OCI-LY7 (cell line): ENCODE data around the gene PAK6. TPM values are rescaled to one million over a fixed set of nuclear protein-coding genes. Genes with fewer than 3 reads are reported as not detected.

Source experiments
- BruUV-seq: library from RNA; stranded (reverse); fragments of 400-500 nt; replicated peaks from 2 replicates; lab custom pipeline; 2021; lab: Mats Ljungman, UMichigan
- CTCF ChIA-PET: fragments of 300-600 bp; sonication (Branson Sonifier 250); formaldehyde crosslinking; loops from one replicate; lab custom pipeline; 2022; ENCODE audit warnings: antibody characterized with exemption; ENCODE audit not compliant: unreplicated experiment; lab: Charles Lee
- POLR2A ChIA-PET: fragments of 300-600 bp; sonication (Branson Sonifier 250); formaldehyde crosslinking; loops from one replicate; lab custom pipeline; 2022; ENCODE audit warnings: antibody characterized with exemption; lab: Charles Lee
- DNase-seq: peaks from one replicate; pipeline ENCODE4 v3.0.0-alpha.2; 2015; ENCODE audit warnings: low spot score
- H2AFZ ChIP-seq: fragments of 200-600 bp; sonication (generic), shearing (Covaris generic); 2 replicates; pipeline ENCODE4 v1.6.1; 2014; ENCODE audit warnings: mild to moderate bottlenecking, antibody characterized with exemption, low read length, moderate library complexity
- H3K27ac ChIP-seq: fragments of 200-600 bp; sonication (generic); 2 replicates; pipeline ENCODE4 v1.5.1; 2014; ENCODE audit warnings: mixed run types, low read depth, mild to moderate bottlenecking, moderate library complexity, low read length, inconsistent platforms; ENCODE audit not compliant: poor library complexity, severe bottlenecking
- H3K36me3 ChIP-seq: fragments of 200-600 bp; sonication (generic); 2 replicates; pipeline ENCODE4 v1.6.1; 2014; ENCODE audit warnings: mild to moderate bottlenecking, antibody characterized with exemption, low read length, moderate library complexity, mixed read lengths; ENCODE audit not compliant: insufficient read depth
- H3K4me1 ChIP-seq: fragments of 200-600 bp; sonication (generic); 2 replicates; pipeline ENCODE4 v1.5.1; 2014; ENCODE audit warnings: mild to moderate bottlenecking, low read length; ENCODE audit not compliant: insufficient read depth, poor library complexity, severe bottlenecking
- H3K4me2 ChIP-seq: fragments of 200-600 bp; sonication (generic); 2 replicates; pipeline ENCODE4 v1.6.1; 2014; ENCODE audit warnings: mild to moderate bottlenecking, low read length
- H3K4me3 ChIP-seq: fragments of 200-600 bp; sonication (generic); 2 replicates; pipeline ENCODE4 v1.5.1; 2014; ENCODE audit warnings: mild to moderate bottlenecking, low read depth, low read length; ENCODE audit not compliant: poor library complexity, severe bottlenecking
- H3K79me2 ChIP-seq: fragments of 200-600 bp; sonication (generic); 2 replicates; pipeline ENCODE4 v1.6.1; 2016; ENCODE audit warnings: low read depth, mild to moderate bottlenecking, low read length, moderate library complexity, mixed read lengths; ENCODE audit not compliant: insufficient read depth
- H3K9me2 ChIP-seq: fragments of 200-600 bp; sonication (generic); 2 replicates; pipeline ENCODE4 v1.6.1; 2016; ENCODE audit warnings: mild to moderate bottlenecking, low read length, mixed read lengths; ENCODE audit not compliant: insufficient read depth
- H3K9me3 ChIP-seq: fragments of 200-600 bp; sonication (generic); 2 replicates; pipeline ENCODE4 v1.6.1; 2014; ENCODE audit warnings: mild to moderate bottlenecking, mixed run types, low read length, mixed read lengths
- H4K20me1 ChIP-seq: fragments of 200-600 bp; sonication (generic); 2 replicates; pipeline ENCODE4 v1.6.1; 2014; ENCODE audit warnings: mild to moderate bottlenecking, antibody characterized with exemption, low read length, moderate library complexity, mixed read lengths; ENCODE audit not compliant: insufficient read depth
- EZH2phosphoT487 ChIP-seq: fragments of 200-600 bp; sonication (generic); IDR thresholded peaks from 2 replicates; pipeline ENCODE4 v1.6.1; 2018; ENCODE audit warnings: low read depth, borderline replicate concordance, mild to moderate bottlenecking, mixed run types, antibody characterized with exemption, low read length, moderate library complexity, mixed read lengths
- intact Hi-C: fragments of 100-400 bp; cut with micrococcal nuclease; formaldehyde crosslinking; loops from one replicate; pipeline ENCODE4 v1.10.0; 2022; ENCODE audit not compliant: unreplicated experiment
- total RNA-seq, 2 experiments: library from RNA; depleted of rRNA in 1 of 2; stranded (reverse); fragments of >200 nt in 1 of 2; shearing (Covaris generic) in 1 of 2; gene quantifications; 2 replicates each; pipeline ENCODE4 v1.2.3, GENCODE V29; 2014 to 2022
- TF ChIP-seq, protein P1 (sequence below): fragments of 200-600 bp; sonication (generic); conservative IDR thresholded peaks from 2 replicates; pipeline ENCODE4 v1.5.1; 2014; ENCODE audit warnings: mild to moderate bottlenecking, antibody characterized with exemption, low read length, moderate library complexity, mixed read lengths

PAK6 gene
- total RNA-seq, 2 experiments from 2014 or later: 0.03 TPM; not detected in 1

DNA sequence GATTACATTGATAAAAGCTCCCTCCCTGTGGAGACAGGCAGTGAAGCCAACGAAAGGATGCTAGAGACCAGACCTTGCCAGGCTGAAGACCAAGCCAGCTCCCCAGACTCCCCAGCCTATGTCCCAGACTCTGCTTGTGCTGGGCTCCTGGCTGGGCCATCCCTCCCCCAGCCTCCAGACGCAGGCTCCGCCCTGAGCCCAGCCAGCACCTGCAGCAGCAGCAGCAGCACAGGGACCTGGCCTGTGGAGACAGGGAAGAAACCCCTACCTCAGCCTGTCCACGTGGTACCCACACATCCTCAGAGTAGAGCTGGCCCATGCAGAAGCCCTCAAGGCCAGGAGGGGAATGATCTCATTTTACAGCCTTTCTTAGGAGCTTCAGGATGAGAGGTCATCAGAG, 30.7 kb downstream of the PAK6 start:
- DNase-seq: no peak
- Histone ChIP-seq H3K79me2 (no peaks in the 10 kb centered on the region), H3K4me3 (no peak overlapping the region), H2AFZ (no peak overlapping the region), H3K36me3 (no peaks in the 10 kb centered on the region; the same call in 1 of the 2 replicates), H3K4me2 (no peak overlapping the region), H4K20me1 (no peaks in the 10 kb centered on the region), H3K9me2 (no peaks in the 10 kb centered on the region), H3K9me3 (no peaks in the 10 kb centered on the region), H3K27ac (no peak overlapping the region), H3K4me1 (no peaks in the 10 kb centered on the region)
- ChIA-PET CTCF (interaction anchor here (0.7 kb wide), 1 partner anchor 39 kb away, joined by 3 read pairs; no protein-coding TSS in a partner anchor), POLR2A (interaction anchor here (0.8 to 0.9 kb wide), 2 partner anchors 27 to 40 kb away, joined by 3 read pairs; no protein-coding TSS in a partner anchor)
- TF ChIP-seq EZH2phosphoT487: no peak
- TF ChIP-seq, protein P1, sequence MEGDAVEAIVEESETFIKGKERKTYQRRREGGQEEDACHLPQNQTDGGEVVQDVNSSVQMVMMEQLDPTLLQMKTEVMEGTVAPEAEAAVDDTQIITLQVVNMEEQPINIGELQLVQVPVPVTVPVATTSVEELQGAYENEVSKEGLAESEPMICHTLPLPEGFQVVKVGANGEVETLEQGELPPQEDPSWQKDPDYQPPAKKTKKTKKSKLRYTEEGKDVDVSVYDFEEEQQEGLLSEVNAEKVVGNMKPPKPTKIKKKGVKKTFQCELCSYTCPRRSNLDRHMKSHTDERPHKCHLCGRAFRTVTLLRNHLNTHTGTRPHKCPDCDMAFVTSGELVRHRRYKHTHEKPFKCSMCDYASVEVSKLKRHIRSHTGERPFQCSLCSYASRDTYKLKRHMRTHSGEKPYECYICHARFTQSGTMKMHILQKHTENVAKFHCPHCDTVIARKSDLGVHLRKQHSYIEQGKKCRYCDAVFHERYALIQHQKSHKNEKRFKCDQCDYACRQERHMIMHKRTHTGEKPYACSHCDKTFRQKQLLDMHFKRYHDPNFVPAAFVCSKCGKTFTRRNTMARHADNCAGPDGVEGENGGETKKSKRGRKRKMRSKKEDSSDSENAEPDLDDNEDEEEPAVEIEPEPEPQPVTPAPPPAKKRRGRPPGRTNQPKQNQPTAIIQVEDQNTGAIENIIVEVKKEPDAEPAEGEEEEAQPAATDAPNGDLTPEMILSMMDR: no peak
- intact Hi-C loops: loop anchor here (5.0 kb wide), 3 partner anchors 162 to 482 kb away; partner anchors contain the start of gene BMF
- BruUV-seq: no TSS peak

DNA sequence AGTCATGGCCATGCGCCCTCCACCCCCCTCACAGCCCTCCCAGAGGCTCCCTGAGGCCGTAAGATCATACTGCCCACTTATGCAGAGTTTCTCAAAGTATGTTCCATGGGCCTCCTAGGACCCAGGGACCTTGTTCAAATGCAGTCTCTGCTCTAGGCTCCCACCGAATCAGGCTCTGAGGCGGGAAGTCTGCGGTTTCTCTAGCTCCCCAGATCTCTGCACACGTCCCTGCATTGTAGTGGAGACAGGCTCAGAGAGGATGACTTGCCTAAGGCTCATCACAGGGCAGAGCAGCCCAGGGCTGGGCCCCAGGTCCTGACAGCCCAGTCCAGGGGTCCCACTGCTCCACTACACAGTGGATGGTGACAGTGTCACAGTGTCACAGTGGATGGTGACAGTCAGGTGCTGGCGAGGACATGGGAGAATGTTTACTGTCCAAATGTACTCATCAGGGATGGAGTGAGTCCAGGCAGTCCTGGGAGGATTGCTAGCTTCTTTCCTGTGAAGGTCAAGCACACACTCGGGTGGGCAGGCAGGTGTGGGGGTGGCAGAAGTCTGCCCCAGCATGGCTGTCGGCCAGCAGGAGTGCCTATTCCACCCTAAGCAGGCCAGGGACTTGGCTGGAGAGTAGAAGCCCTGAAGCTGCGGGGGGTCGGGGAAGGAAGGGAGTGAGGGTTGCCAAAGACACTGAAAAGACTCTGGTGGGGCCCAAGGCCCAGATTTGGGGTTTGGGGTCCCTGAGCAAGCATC, 31.6 kb downstream of the PAK6 start:
- ChIA-PET CTCF (interaction anchor here (0.7 kb wide), 1 partner anchor 38 kb away, joined by 3 read pairs; no protein-coding TSS in a partner anchor), POLR2A (interaction anchor here (0.8 kb wide), 1 partner anchor 27 kb away, joined by 3 read pairs; no protein-coding TSS in a partner anchor)
- no peak for DNase-seq
- intact Hi-C loops: loop anchor here (5.0 kb wide), 3 partner anchors 163 to 483 kb away; partner anchors contain the start of gene BMF
- H3K79me2 ChIP-seq: no peaks in the 10 kb centered on the region
- H3K27ac ChIP-seq: no peak overlapping the region
- no peak overlapping the region for H2AFZ ChIP-seq
- no peaks in the 10 kb centered on the region; the same call in 1 of the 2 replicates for H3K36me3 ChIP-seq
- H3K4me1 ChIP-seq: no peaks in the 10 kb centered on the region
- no peak overlapping the region for H3K4me2 ChIP-seq
- BruUV-seq: no TSS peak
- H3K9me2 ChIP-seq: no peaks in the 10 kb centered on the region
- no peak for TF ChIP-seq EZH2phosphoT487
- TF ChIP-seq, protein P1: no peak
- H4K20me1 ChIP-seq: no peaks in the 10 kb centered on the region
- no peak overlapping the region for H3K4me3 ChIP-seq
- no peaks in the 10 kb centered on the region for H3K9me3 ChIP-seq
